Measurements from ENCODE around the gene BCL2. TPM values are rescaled to one million over a fixed set of nuclear protein-coding genes. Genes with fewer than 3 reads are reported as not detected.

BCL2 gene
- total RNA-seq, 2 donors from 2014 or later, result 13.9 to 16.4 TPM

DNA sequence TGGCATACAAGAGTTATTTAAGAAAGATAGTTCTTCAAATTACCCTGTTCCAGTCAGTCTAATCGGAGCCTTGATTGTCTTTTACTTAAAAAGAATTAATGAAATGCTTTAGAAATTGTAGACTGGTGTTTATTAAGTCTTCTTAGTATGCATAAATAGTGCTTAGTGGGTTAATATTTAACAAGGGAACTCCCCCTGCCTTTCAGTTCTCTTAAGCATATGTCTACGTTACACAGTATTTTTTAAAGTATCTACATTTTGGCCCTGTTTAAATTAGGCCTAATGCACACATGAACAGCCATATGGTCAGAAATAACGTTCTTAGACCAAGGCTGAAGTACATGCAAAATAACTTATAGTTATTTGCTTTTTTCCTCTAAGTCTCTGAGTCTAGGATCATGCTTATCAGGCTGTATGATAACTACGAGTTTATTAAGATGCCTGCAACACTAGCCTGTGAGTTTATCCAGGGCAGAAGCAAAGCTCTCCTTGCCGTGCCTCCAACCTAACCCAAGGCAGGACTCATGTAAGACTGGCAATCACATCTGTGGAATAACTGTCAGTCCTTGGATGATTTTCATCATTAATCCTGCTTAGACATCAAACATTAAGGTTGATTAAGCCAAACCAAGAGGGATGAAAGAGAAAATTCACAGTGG is 6.7 kb downstream of the BCL2 start:
- Histone ChIP-seq H3K4me3 (no peak overlapping the region), H3K4me1 (no peaks in the 10 kb centered on the region), H3K9me3 (no peaks in the 10 kb centered on the region), H3K27me3 (no peaks in the 10 kb centered on the region), H3K27ac (peak overlapping the region; percentile 35), H3K9ac (ENCODE audit: low read depth in 2 of 2, low read length in 2 of 2) (no peak overlapping the region), H3K36me3 (no peaks in the 10 kb centered on the region)
- intact Hi-C loops (cut with DNase I), result no loop called here
- TF ChIP-seq, protein P1, sequence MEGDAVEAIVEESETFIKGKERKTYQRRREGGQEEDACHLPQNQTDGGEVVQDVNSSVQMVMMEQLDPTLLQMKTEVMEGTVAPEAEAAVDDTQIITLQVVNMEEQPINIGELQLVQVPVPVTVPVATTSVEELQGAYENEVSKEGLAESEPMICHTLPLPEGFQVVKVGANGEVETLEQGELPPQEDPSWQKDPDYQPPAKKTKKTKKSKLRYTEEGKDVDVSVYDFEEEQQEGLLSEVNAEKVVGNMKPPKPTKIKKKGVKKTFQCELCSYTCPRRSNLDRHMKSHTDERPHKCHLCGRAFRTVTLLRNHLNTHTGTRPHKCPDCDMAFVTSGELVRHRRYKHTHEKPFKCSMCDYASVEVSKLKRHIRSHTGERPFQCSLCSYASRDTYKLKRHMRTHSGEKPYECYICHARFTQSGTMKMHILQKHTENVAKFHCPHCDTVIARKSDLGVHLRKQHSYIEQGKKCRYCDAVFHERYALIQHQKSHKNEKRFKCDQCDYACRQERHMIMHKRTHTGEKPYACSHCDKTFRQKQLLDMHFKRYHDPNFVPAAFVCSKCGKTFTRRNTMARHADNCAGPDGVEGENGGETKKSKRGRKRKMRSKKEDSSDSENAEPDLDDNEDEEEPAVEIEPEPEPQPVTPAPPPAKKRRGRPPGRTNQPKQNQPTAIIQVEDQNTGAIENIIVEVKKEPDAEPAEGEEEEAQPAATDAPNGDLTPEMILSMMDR (IDR thresholded peaks at IDR 0.05), result no peak
- no peak for DNase-seq

DNA sequence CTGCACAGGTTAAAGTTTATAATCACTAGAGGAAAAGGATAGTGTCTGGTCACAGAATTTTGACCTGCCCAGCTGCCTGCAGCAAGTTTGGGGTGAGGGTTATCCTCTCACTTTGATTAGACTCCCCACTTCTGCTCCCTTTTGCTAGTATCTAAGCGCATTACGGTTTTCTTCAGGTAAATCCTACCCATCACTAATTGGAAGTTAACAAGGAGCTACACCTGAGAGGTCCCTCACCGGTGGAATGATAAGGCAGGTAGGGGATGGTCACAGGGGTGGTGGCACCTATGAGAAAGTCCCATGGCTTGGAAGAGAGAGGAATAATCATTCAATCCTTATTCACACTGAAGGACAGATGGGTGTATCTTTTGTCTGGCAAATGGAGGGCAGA is 7.6 kb downstream of the BCL2 start:
- intact Hi-C loops (cut with DNase I), result no loop called here
- TF ChIP-seq, protein P1 (IDR thresholded peaks at IDR 0.05), result no peak
- no peak overlapping the region for H3K9ac ChIP-seq (ENCODE audit: low read depth in 2 of 2, low read length in 2 of 2)
- H3K27ac ChIP-seq, result no peak overlapping the region
- no peak for DNase-seq
- H3K27me3 ChIP-seq, result no peaks in the 10 kb centered on the region
- H3K4me1 ChIP-seq, result no peaks in the 10 kb centered on the region
- no peak overlapping the region for H3K4me3 ChIP-seq
- H3K36me3 ChIP-seq, result no peaks in the 10 kb centered on the region
- H3K9me3 ChIP-seq, result no peaks in the 10 kb centered on the region

DNA sequence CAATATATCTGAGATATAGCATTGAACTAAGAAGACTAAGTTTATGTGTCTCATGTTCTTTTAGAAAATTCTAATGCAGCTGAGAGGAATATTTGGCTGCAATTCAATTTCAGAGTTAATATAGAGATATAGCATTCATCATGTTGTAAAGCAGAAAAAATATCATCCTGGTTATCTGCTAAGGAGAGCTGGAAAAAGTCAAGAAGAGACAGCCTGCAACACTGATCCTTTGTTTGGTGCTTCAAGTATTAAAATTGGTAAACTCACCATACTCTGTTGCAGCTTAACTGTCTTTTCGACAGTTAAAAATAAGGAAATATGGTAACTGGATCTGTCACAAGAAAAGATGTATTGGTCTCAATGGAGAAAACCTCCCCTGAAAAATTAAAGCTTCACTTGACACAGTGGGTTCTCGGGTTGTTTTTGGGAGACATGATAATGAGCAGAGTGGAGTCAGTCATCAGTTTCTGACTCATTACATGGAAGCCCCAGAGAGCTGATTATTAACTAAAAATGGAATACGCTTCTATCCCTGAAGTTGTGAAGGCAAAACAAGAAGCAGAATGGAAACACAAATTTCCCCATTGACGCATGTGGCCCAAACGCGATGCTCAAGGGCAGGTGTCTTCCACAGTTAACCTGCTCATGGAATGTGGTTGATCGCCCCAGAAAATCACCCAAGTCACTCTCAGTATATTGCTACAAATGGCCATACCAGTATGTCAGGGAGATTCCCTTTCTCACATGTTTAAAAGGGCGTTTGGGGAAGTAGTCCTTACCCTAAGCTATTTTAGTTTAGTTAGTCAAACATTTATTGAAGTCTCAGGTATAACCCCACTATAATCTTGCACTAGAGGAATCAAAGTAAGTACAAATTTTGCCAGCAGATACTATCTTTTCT is 8.2 kb downstream of the BCL2 start:
- Histone ChIP-seq H3K4me1 (no peaks in the 10 kb centered on the region), H3K4me3 (no peak overlapping the region), H3K27me3 (no peaks in the 10 kb centered on the region), H3K27ac (no peak overlapping the region), H3K36me3 (no peaks in the 10 kb centered on the region), H3K9ac (ENCODE audit: low read depth in 2 of 2, low read length in 2 of 2) (no peak overlapping the region), H3K9me3 (no peaks in the 10 kb centered on the region)
- no peak for DNase-seq
- TF ChIP-seq, protein P1 (IDR thresholded peaks at IDR 0.05), result no peak
- intact Hi-C loops (cut with DNase I), result no loop called here

DNA sequence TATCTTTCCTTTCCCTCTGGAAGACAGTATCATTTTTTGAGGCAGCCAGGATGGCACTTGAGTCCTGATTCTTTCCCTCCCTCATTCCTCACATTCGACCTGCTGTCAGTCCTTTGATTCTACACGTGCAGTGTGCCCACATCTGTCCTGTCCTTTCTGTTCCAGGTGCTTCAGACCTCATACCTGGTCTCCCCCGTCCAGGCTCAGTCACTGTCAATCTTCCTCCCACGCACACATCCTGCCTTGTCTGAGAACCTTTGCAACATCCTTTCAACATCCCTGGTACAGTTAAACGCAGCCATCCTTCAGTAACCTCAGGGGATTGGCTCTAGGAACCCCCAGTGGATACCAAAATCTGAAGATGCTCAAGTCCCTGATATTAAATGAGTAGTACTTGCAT is 10.1 kb downstream of the BCL2 start:
- H3K9ac ChIP-seq (ENCODE audit: low read depth in 2 of 2, low read length in 2 of 2), result no peak overlapping the region
- intact Hi-C loops (cut with DNase I), result no loop called here
- TF ChIP-seq, protein P1 (IDR thresholded peaks at IDR 0.05), result no peak
- H3K9me3 ChIP-seq, result no peaks in the 10 kb centered on the region
- no peak overlapping the region for H3K27ac ChIP-seq
- H3K4me3 ChIP-seq, result no peak overlapping the region
- no peaks in the 10 kb centered on the region for H3K4me1 ChIP-seq
- no peaks in the 10 kb centered on the region for H3K27me3 ChIP-seq
- H3K36me3 ChIP-seq, result no peaks in the 10 kb centered on the region
- DNase-seq, result no peak

DNA sequence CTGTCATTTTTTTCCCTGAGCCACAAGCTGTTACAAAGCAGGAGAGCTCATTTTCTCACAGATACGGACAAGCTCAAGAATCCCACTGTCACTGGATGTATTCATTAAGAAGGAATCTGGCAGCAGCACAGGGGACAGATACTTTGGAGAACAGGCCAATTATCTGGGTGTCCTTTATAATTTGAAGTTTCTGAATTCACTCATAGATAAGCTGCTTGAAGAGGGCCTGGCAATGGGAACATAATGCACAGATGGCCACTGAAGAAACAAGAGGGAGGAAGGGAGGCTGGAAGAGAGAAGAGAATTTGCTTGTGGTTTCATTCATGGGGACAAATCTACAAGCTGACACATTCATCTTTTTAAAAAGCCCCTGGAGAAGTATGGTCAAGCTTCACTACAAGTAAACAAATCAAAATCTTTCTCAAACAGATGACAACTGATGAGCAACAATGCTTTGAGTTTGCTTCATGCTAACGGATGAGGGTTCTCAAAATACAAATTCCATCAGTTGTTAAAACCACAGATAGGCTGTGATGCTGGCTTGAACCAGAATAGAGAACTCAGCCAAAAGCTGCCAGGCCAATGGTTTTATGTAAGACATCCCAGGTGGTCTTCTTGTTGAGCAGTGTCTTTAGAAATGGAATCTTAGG is 11.9 kb downstream of the BCL2 start:
- H3K27me3 ChIP-seq, result no peaks in the 10 kb centered on the region
- TF ChIP-seq, protein P1 (IDR thresholded peaks at IDR 0.05), result no peak
- no peak overlapping the region for H3K9ac ChIP-seq (ENCODE audit: low read depth in 2 of 2, low read length in 2 of 2)
- H3K36me3 ChIP-seq, result no peaks in the 10 kb centered on the region
- H3K4me3 ChIP-seq, result no peak overlapping the region
- H3K4me1 ChIP-seq, result no peaks in the 10 kb centered on the region
- no peak overlapping the region for H3K27ac ChIP-seq
- intact Hi-C loops (cut with DNase I), result no loop called here
- DNase-seq, result no peak
- no peaks in the 10 kb centered on the region for H3K9me3 ChIP-seq

Data from colonic mucosa (tissue), 4 donors.